ENCODE measurements around the gene NDST1. TPM values are rescaled to one million over a fixed set of nuclear protein-coding genes. Genes with fewer than 3 reads are reported as not detected.

Gene NDST1
- total and polyA plus RNA-seq, 4 donors, result 45.6 to 145 (median 60.7) TPM

DNA sequence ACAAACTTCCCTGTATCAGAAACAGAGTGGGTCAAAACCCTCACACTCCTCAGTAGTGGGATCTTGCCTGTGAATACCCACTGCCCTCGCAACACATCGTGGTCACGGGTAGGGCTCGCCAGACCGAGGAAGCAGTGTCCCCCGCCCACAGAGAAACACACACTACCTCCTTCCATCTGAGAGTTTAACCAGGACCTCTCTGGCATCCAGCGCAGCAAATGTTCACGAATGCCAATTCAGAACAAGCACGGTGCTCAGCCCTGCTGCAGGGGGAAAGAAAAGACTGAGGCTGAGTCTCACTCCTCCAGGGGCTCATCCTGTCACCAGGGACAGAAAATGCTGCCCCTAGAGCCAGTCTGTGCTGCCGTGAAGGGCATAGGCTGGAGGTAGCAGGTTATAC lies 90.1 kb downstream of the NDST1 start:
- WGBS, 2 donors, result 47 to 59% methylated on average over 10 of the region's 10 CpGs
- peaks cover 18 to 73% (median 37%) of the 10 kb centered on the region in 5 donors for H3K4me1 ChIP-seq (ENCODE audit: control insufficient read depth in 5 of 5, insufficient read depth in 5 of 5, low read length in 5 of 5)
- TF ChIP-seq, protein P1, sequence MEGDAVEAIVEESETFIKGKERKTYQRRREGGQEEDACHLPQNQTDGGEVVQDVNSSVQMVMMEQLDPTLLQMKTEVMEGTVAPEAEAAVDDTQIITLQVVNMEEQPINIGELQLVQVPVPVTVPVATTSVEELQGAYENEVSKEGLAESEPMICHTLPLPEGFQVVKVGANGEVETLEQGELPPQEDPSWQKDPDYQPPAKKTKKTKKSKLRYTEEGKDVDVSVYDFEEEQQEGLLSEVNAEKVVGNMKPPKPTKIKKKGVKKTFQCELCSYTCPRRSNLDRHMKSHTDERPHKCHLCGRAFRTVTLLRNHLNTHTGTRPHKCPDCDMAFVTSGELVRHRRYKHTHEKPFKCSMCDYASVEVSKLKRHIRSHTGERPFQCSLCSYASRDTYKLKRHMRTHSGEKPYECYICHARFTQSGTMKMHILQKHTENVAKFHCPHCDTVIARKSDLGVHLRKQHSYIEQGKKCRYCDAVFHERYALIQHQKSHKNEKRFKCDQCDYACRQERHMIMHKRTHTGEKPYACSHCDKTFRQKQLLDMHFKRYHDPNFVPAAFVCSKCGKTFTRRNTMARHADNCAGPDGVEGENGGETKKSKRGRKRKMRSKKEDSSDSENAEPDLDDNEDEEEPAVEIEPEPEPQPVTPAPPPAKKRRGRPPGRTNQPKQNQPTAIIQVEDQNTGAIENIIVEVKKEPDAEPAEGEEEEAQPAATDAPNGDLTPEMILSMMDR (IDR thresholded peaks at IDR 0.05; ENCODE audit: control extremely low read depth, extremely low read depth), result no peak
- no peaks in the 10 kb centered on the region for H3K9me3 ChIP-seq (ENCODE audit: control insufficient read depth in 4 of 4, insufficient read depth in 3 of 4, low read length in 3 of 4)
- H3K4me3 ChIP-seq, result no peak overlapping the region
- DNase-seq (no peak), ATAC-seq (ENCODE audit: insufficient read depth, low FRiP score) (no peak)
- H3K36me3 ChIP-seq (ENCODE audit: control insufficient read depth in 4 of 4, insufficient read depth in 4 of 4, low read length in 4 of 4), result no peaks in the 10 kb centered on the region
- H3K9ac ChIP-seq (ENCODE audit: insufficient read depth in 1 of 2, low read length in 2 of 2), result no peak overlapping the region
- no peaks in the 10 kb centered on the region for H3K27me3 ChIP-seq (ENCODE audit: control insufficient read depth in 3 of 3, insufficient read depth in 3 of 3, low read length in 2 of 3)
- H3K27ac ChIP-seq (ENCODE audit: low read depth in 1 of 2, low read length in 1 of 2), result peak overlapping the region in 1 of 2 donors; percentile 76

DNA sequence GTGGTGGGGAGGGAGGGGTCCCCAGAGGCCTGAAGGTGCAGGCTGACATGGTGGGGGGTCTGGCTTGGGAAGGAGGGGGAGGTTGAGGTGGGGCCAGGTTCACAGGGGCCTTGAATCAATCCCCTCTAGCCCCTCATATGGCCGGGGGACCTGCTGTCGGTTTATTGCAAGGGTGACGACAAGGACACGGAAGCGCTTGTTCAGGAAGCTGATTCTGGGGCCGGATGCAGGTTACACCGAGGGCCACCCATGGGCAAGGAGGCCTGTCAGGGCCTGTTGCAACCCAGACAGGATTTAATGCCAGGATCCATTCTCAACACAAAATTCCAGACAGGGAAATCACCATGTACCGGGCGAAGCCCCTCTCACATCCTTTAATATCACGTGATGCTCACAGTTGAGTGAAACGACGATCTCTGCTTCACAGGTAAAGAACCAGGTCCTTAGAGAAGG lies 90.9 kb downstream of the NDST1 start:
- TF ChIP-seq, protein P1 (IDR thresholded peaks at IDR 0.05; ENCODE audit: control extremely low read depth, extremely low read depth), result no peak
- ATAC-seq (ENCODE audit: insufficient read depth, low FRiP score) (no peak), DNase-seq (no peak)
- no peak overlapping the region for H3K4me3 ChIP-seq
- H3K4me1 ChIP-seq (ENCODE audit: control insufficient read depth in 5 of 5, insufficient read depth in 5 of 5, low read length in 5 of 5), result peaks cover 13 to 67% (median 31%) of the 10 kb centered on the region in 5 donors
- H3K9ac ChIP-seq (ENCODE audit: insufficient read depth in 1 of 2, low read length in 2 of 2), result peak overlapping the region in 1 of 2 donors; percentile 4
- H3K9me3 ChIP-seq (ENCODE audit: control insufficient read depth in 4 of 4, insufficient read depth in 3 of 4, low read length in 3 of 4), result no peaks in the 10 kb centered on the region
- 80 to 85% methylated on average over 12 of the region's 12 CpGs for WGBS, 2 donors
- no peaks in the 10 kb centered on the region for H3K27me3 ChIP-seq (ENCODE audit: control insufficient read depth in 3 of 3, insufficient read depth in 3 of 3, low read length in 2 of 3)
- H3K27ac ChIP-seq (ENCODE audit: low read depth in 1 of 2, low read length in 1 of 2), result peak overlapping the region in 1 of 2 donors; percentile 39
- H3K36me3 ChIP-seq (ENCODE audit: control insufficient read depth in 4 of 4, insufficient read depth in 4 of 4, low read length in 4 of 4), result no peaks in the 10 kb centered on the region

DNA sequence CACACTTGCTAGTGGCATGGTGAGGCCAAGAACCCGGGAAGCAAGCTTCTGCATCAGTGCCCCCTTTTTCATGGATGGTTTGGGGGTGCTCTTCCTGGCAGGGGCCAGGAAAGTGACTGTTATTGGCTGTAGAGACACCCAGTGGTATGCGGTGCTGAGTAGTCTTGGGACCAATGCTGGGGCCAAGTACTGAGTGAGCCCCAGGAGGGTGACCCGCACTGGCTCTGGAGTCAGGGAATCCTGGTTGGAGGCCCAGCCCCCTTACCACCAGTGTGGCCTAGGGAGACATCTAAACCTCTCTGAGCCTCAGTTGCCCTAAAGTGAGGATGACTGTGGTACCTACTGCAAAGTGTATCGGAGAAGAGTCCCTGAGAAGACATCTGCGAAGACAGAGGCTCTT lies 91.3 kb downstream of the NDST1 start:
- Histone ChIP-seq H3K9ac (ENCODE audit: insufficient read depth in 1 of 2, low read length in 2 of 2) (peak overlapping the region in 1 of 2 donors; percentile 54), H3K27me3 (ENCODE audit: control insufficient read depth in 3 of 3, insufficient read depth in 3 of 3, low read length in 2 of 3) (no peaks in the 10 kb centered on the region), H3K4me3 (no peak overlapping the region), H3K9me3 (ENCODE audit: control insufficient read depth in 4 of 4, insufficient read depth in 3 of 4, low read length in 3 of 4) (no peaks in the 10 kb centered on the region), H3K36me3 (ENCODE audit: control insufficient read depth in 4 of 4, insufficient read depth in 4 of 4, low read length in 4 of 4) (no peaks in the 10 kb centered on the region), H3K4me1 (ENCODE audit: control insufficient read depth in 5 of 5, insufficient read depth in 5 of 5, low read length in 5 of 5) (peaks cover 9 to 62% (median 27%) of the 10 kb centered on the region in 5 donors), H3K27ac (ENCODE audit: low read depth in 1 of 2, low read length in 1 of 2) (peak overlapping the region in 1 of 2 donors; percentile 39)
- no peak for ATAC-seq (ENCODE audit: insufficient read depth, low FRiP score)
- no peak for DNase-seq
- WGBS, 2 donors, result 88 to 92% methylated on average over 5 of the region's 5 CpGs
- TF ChIP-seq, protein P1 (IDR thresholded peaks at IDR 0.05; ENCODE audit: control extremely low read depth, extremely low read depth), result no peak

All from lung (tissue), 12 donors.